Measurements from ENCODE around the gene PEF1.

PEF1 gene

DNA sequence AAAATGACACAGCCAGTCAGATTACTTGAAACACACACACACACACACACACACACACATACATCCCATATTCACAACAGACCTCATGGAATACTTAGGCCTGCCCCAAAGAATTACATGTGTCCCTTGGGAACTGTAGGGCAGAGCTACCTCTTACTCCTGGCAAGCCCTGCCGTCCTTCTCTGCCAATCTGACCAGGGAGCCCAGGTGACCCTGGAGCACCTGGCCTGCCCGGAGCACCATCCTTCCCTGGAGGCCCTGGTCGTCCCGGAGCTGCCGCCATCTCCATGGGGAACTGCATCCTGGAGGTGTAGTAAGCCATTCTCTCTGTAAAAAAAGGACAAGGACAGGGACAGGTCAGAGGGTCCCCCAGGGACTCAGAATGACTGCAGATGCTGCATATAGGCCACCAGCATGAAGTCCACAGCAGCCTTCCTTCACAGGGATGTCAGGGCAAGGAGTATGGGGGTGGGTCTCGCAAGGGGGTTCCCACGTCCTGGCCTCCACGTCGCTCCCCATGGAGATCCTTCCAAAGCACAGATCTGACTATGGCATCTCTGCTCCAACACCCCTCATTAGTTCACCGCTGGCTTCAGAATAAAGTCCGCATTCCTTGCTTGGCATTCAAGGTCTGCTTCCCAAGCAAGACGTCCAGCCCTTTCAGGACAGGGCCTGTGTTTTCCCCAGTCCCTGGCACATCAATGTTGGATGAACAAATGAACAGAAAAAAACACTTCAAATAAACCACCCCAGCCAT lies 9.2 kb upstream of the PEF1 start:
- DNase-seq (ENCODE audit: low read depth in 2 of 2): no peak

DNA sequence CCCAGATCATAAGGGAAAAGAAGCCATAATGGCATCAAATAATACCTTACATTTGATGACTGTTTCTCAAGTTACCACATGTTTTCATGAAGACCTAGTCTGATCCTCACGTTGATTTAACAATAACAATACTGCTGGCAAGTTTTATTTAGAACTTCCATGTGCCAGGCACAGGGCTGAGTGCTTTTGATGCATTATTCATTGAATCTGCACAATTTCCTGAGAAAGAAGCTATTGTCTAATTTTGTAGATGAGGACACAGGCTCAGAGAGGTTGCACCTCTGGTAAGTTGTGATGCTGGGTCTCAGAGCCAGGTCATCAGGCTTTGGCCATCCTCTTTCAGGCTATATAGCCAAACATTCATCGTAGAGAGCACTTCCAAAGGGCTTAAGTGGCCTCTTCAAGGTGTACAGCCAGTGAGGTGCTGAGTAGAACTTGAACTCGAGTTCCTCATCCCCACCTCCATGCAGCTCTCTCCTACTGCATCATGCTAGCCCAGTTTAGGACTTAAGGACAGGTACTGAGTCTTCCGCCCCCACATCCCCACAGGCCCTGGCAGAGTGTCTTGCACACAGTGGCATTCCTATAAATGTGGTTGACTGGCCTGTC lies 8.3 kb upstream of the PEF1 start:
- no peak for DNase-seq (ENCODE audit: low read depth in 2 of 2)

DNA sequence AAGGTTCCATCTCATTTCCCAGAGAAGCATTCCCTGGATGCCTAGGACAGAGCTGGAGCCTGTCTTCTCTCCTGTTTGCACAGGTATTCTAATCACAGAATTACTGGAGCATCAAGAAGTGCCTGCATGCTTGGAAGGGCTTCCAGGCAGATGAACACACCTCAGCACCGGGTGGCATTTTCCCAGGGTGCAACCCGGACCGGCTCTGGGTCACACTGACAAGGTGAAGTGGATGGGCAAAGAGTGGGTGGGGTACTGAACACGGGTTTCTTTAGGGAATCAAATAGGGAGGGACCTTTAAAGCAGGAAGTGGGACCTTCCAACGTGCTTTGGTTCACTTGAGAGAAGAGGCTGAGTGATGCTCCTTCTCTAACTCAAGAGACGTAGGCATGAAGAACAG lies 7.1 kb upstream of the PEF1 start:
- no peak for DNase-seq (ENCODE audit: low read depth in 2 of 2)

GRCh38 chr1:31651089-31651420 lies 6.4 kb upstream of the PEF1 start:
- DNase-seq (ENCODE audit: low read depth in 2 of 2): no peak

- DNase-seq (ENCODE audit: low read depth in 2 of 2): no peak
Observed at GRCh38 chr1:31650161-31651088, 5.7 kb upstream of the PEF1 start.

DNA sequence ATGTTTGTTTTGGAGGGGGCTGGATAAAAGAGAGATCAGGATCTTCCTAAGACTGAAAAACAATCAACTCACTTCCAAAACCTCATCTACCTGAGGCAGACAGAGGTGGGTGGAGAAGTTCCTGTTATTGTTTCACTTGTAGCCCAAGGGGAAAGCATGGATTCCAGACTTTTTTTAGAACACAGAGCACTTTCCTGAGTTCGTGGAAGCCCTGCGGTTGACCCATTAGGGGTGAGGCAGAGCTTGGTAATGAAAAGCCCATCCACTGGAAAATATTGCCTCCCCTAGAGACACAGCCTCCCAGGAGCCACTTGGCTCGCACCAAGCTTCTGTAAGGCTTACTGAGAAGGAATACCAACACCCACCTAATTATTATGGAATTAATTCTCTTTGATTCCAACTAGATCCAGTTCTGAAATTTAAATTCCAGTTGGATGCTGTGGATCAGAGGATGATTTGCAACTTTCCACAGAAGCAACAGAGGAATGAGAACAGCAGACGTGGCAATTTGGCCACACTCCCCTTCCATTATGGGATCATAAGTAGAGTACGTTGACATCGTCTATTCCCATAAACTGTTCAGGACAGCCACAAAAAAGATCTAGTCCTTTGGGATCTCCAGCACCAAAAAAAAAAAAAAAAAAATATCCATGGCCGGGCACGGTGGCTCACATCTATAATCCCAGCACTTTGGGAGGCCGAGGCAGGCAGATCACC lies 4.1 kb upstream of the PEF1 start:
- DNase-seq (ENCODE audit: low read depth in 2 of 2): no peak

GRCh38 chr1:31648190-31648589 lies 3.5 kb upstream of the PEF1 start:
- DNase-seq (ENCODE audit: low read depth in 2 of 2): no peak

DNA sequence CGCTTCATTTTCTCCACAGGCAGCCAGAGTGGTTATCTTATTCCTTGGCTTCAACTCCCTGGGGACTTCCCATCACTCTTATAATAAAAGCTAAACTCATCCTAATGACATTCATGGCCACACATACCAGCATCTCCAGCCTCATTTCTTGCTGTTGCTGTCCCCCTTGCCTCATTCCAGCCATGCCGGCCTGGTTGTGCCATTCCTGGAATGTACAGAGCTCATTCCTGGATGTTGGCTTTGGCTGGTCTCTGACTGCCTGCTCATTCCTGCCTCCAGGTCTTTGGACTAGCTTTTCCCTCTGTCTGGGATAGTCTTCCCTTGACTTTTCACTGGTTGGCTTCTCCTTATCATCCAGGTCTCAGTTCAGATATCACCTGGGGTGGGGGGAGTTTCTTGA lies 2.4 kb upstream of the PEF1 start:
- DNase-seq (ENCODE audit: low read depth in 2 of 2): no peak

GRCh38 chr1:31646259-31646960 lies 1.7 kb upstream of the PEF1 start:
- DNase-seq (ENCODE audit: low read depth in 2 of 2): no peak

DNA sequence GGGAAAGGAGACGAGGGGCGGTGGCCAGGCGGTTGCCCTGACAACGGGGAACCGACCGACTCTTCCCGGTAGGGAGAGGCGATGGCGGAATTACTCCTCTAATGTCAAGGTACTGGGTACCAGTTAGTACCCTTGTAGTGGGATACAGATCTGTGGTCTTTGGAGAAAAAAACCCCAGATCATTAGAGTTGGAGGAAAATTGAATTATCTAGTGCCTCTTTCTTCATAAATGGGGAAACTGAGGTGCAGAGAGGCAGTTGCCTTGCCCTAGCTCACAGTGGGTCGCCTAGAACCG lies 545 bp upstream of the PEF1 start:
- no peak for DNase-seq (ENCODE audit: low read depth in 2 of 2)

- no peak for DNase-seq (ENCODE audit: low read depth in 2 of 2)
Observed at GRCh38 chr1:31643976-31644559, 608 bp downstream of the PEF1 start.

- no peak for DNase-seq (ENCODE audit: low read depth in 2 of 2)
Observed at GRCh38 chr1:31642897-31643296, 1.8 kb downstream of the PEF1 start.

DNA sequence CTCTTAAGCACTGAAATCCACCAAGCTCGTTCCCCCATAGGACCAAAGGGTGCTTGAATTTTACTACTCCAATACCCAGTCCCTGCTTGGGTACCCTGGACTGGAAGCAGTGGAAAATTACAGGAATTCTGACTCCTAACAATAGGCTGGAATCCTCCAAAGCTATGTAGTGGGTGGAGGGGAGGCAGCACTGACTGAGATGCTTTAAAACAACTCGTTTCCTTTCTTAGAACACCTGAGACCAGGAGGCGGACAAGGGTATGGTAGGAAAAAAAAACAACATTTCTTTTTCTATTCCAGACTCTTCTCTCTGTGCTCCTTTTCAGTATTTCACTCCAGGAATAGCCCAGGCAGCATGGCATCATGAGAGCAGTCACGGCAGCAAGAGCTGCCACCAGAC lies 2.3 kb downstream of the PEF1 start:
- DNase-seq (ENCODE audit: low read depth in 2 of 2): no peak

DNA sequence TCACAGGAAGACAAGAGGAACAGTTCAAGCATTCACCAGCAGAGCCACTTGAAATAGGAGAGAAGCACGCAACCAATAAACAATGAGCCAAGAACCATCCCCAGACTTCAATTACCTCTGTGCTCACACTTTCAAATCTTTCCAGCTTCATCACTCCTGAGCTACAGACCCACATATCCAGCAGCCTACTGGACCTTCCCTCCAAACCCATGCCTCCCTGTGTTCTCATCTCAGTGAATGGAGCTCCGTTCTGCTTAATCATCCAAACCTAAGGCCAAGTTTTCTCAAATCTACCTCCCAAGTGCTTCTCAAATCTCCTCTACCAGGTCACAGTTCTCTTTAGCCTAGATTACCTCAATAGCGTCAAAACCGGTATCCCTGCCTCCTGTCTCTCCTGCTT lies 3.7 kb downstream of the PEF1 start:
- no peak for DNase-seq (ENCODE audit: low read depth in 2 of 2)

DNA sequence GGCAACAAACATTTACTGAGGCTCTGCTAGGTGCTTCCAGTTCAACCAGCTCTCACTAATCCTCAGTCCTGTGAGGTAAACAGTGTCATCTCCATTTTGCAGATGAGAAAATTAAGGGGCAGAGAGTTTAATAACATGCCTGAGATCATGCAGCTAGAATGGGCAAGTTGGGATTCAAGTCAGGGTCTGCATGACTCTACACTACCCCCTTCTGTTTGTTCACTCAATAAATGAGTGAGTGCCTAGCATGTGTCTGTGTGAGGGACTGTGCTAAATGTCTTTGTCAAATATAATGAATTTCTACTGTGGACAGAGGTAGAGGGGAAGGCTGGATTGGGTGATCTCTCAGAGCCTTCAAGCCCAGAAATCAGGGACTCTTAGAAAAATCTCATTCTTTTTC lies 4.5 kb downstream of the PEF1 start:
- DNase-seq (ENCODE audit: low read depth in 2 of 2): no peak

DNA sequence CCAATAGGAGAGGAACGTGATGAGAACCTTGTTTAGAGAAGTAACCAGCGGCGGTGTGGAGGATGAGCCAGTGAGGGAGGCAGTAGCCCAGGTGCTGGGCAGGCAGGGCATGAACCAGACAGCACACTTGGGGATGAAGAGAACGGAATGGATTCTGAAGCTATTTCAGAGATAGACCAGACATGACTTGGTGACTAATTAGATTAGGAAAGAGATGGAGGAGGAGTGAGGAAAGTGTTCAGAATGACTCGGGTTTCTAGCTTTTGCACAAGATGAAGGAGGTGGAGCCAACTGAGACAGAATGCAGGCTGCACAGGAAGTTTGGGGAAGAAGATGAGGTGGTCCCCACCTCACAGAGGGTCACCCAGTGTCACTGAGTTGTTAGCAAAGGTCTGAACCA lies 5.1 kb downstream of the PEF1 start:
- DNase-seq (ENCODE audit: low read depth in 2 of 2): no peak

DNA sequence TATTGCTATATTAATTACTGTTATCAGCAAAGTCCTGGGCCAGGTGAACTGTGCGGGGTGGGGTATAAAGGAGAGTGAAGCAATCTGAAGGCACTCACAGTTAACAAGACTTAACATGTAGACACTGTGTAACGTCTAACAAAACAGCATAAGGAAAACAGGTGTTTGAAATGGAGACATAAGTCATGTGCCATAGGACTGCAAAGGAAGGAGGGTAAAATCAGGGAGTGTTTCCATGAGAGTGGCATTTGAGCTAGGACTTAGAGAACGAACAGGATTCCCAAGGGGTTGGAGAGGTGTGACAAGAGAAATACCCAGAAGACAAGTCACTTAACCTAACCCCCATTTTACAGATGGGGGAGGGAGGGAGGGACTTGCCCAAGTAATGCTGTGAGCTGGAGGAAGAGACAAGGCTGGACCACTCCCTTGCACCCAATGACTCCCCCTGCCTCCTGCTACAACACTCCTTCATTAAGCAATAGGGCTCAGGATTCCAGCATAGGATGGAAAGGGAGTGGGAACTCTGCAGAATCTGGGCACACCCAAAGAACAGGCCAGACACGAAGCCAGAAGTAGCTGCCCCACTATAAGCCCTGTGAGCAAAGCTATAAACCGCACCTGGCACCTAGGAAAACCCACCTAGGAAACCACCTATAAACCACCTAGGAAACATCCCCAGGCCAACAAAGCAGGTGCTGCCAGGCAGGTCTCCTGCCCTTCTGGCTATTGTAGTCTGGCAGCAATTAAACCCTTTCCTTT lies 6.6 kb downstream of the PEF1 start:
- no peak for DNase-seq (ENCODE audit: low read depth in 2 of 2)

DNA sequence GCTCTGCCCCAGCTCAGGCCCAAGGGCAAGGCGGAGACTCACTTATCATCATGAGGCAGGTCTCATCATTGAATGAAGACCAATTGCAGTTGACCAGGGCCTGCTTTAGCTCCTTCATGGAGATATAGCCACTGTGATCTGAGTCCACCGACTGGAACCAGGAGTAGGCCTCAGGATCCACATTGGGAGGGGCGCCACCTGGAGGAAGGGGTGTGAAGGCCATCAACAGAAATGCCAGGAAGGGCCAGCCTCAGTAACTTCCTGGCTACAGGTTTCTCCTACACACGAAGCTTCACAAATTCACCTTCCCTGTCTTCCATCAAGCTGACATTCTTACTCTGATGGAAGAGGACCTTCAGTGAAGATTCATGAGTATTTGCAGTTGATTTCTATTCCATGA lies 11.6 kb downstream of the PEF1 start:
- no peak for DNase-seq (ENCODE audit: low read depth in 2 of 2)

DNA sequence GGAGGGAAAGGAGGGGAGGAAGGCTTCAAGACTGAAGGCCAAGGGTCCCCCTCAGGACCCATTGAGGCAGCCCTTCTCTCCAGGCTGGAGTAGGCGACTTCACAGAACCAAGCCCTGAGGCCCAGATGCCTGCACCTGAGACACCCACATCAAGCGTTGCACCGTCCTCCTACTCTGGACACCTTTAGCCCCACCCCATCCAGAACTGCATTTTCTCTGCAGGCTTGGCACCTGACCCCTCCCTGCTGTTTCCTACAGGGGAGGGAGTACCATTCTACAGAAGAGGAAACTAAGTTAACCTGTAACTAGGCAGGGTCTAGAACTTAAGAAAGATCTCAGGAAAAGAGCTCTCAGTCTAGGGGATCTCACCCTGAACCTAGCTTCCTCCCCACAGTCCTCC lies 12.0 kb downstream of the PEF1 start:
- DNase-seq (ENCODE audit: low read depth in 2 of 2): no peak

DNA sequence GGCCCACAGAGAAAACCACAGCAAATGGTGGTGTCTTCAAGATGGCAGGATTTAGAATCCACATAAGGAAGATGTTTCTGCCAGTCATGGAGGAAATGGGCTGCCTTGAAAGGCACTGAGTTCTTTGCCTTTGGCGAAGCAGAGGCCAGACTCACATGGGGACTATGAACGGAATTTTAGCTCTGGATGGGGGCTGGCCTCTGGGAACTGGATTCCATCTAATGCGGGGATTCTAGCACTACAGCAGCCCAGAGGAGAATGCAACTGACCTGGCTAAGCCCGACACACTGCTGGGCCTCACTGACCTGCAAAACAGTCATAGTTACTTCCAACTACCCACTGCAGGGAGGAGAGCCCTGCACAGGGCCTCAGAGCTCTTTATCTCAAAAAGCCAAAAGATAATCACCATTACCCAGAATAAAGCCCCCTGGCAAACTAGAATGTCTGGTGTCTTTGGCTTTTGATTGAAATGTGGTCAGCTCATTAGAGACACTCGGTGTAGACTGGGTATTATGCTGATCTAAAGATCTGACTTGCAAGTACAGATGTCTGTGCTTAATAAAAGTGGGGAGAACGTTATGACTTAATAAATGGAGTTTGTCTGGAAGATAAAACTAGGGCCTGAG lies 15.6 kb downstream of the PEF1 start:
- DNase-seq (ENCODE audit: low read depth in 2 of 2): no peak

Measured in activated CD8-positive, alpha-beta memory T cell treated with anti-CD3 and anti-CD28 coated beads for 4 hours (primary cell).